ENCODE data around the gene GABRD.

GRCh38 chr1:2076826-2077225 lies 57.7 kb downstream of the GABRD start:
- TF ChIP-seq CTCF (IDR thresholded peaks at IDR 0.05; ENCODE audit: borderline replicate concordance, extremely low read depth, low read length, poor library complexity, severe bottlenecking) (no peak), EZH2 (IDR thresholded peaks at IDR 0.05; ENCODE audit: borderline replicate concordance, low read depth, low read length, severe bottlenecking) (no peak)
